Measurements from ENCODE around the gene ARL17B.
"Not testable (repeated sequence)": the region's sequence is repeated elsewhere in the genome, so short reads cannot be mapped to it uniquely, and the experiment has no call there.

The ARL17B gene

GRCh38 chr17:46367520-46367919 lies 6.0 kb upstream of the ARL17B start:
- not testable (repeated sequence) for H3K4me1 ChIP-seq (ENCODE audit: control insufficient read depth, insufficient read depth, low read length); H3K36me3 ChIP-seq (ENCODE audit: insufficient read depth, low read length); H3K9ac ChIP-seq (ENCODE audit: low read depth, low read length); H3K27me3 ChIP-seq (ENCODE audit: control insufficient read depth, insufficient read depth, low read length); H3K4me2 ChIP-seq (ENCODE audit: low read length); H3K9me3 ChIP-seq (replicated peaks; ENCODE audit: low read length); H3K4me3 ChIP-seq (ENCODE audit: low read length)

DNA sequence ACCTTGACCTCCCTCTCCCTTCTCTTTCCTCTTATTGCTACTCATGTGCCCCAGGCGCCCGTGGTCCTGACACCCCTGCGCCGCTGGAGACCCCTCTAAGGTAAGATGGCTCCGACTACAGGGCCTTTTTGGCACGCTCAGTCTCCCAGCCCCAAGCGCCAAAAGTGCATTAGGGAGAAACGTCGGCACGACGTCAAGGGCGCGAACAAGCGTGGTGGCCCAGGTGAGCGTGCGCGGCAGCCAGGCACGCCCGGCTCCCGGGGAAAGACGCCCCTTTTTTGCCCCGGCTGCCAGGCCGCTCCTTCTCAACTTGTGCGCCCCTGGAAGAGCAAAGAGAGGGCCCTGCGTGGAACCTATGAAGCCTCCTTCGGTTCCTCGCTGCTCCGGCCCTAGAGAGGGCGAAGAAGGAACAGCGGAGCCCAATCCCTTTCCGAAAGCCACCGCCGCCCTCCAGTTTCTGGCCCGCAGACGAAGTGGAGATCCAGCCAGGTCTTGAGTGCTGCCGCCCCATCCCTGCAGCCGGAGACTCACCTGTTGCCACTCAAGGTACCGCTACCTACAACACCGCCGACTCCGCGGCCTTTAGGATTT lies 326 bp downstream of the ARL17B start:
- H3K4me2 ChIP-seq (ENCODE audit: low read length); H3K9ac ChIP-seq (ENCODE audit: low read depth, low read length); H3K4me3 ChIP-seq (ENCODE audit: low read length); H3K9me3 ChIP-seq (replicated peaks; ENCODE audit: low read length); H3K27me3 ChIP-seq (ENCODE audit: control insufficient read depth, insufficient read depth, low read length); H3K36me3 ChIP-seq (ENCODE audit: insufficient read depth, low read length); H3K4me1 ChIP-seq (ENCODE audit: control insufficient read depth, insufficient read depth, low read length): not testable (repeated sequence)

DNA sequence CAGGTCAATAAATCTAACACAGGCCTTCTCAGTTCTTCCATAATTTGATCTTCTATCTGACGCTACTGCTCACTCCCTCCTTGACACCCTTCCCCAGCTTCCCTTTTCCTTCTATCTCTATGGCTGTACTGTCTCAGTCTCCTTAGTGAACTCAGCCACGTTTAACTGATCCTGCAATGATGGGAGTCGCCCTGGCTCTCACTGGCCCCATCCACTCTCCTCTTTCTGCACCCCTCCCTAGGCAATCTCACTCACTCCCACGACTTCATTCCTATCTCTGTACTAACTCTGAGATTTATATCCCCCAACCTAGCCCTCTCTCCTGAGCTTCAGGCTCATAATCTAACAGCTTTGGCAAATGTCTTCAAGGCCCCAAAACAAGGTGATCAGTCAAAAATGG lies 7.7 kb downstream of the ARL17B start:
- H3K4me2 ChIP-seq (ENCODE audit: low read length); H3K4me3 ChIP-seq (ENCODE audit: low read length); H3K36me3 ChIP-seq (ENCODE audit: insufficient read depth, low read length); H3K9me3 ChIP-seq (replicated peaks; ENCODE audit: low read length); H3K9ac ChIP-seq (ENCODE audit: low read depth, low read length); H3K4me1 ChIP-seq (ENCODE audit: control insufficient read depth, insufficient read depth, low read length); H3K27me3 ChIP-seq (ENCODE audit: control insufficient read depth, insufficient read depth, low read length): not testable (repeated sequence)

DNA sequence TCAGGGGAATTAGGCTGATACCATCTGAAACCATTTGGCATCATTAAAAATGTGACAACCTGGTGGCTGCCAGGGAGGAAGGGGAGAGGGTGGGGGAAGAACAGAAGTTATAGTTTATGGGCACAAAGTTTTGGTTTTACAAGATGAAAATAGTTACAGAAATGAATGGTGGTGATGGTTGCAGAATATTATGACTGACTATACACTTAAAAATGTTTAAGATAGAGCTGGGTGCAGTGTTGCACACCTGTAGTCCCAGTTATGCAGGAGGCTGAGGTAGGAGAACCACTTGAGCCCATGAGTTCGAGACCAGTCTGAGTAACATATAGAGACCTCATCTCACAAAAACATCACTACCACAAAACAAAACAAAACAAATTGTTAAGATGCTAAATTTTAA lies 12.5 kb downstream of the ARL17B start:
- not testable (repeated sequence) for H3K9me3 ChIP-seq (replicated peaks; ENCODE audit: low read length); H3K9ac ChIP-seq (ENCODE audit: low read depth, low read length); H3K36me3 ChIP-seq (ENCODE audit: insufficient read depth, low read length); H3K4me2 ChIP-seq (ENCODE audit: low read length); H3K4me3 ChIP-seq (ENCODE audit: low read length); H3K27me3 ChIP-seq (ENCODE audit: control insufficient read depth, insufficient read depth, low read length); H3K4me1 ChIP-seq (ENCODE audit: control insufficient read depth, insufficient read depth, low read length)

- H3K27me3 ChIP-seq (ENCODE audit: control insufficient read depth, insufficient read depth, low read length); H3K4me2 ChIP-seq (ENCODE audit: low read length); H3K9me3 ChIP-seq (replicated peaks; ENCODE audit: low read length); H3K36me3 ChIP-seq (ENCODE audit: insufficient read depth, low read length); H3K4me3 ChIP-seq (ENCODE audit: low read length); H3K9ac ChIP-seq (ENCODE audit: low read depth, low read length); H3K4me1 ChIP-seq (ENCODE audit: control insufficient read depth, insufficient read depth, low read length): not testable (repeated sequence)
These were observed 13.2 kb downstream of the ARL17B start for GRCh38 chr17:46348345-46348744.

- H3K4me2 ChIP-seq (ENCODE audit: low read length); H3K4me3 ChIP-seq (ENCODE audit: low read length); H3K36me3 ChIP-seq (ENCODE audit: insufficient read depth, low read length); H3K27me3 ChIP-seq (ENCODE audit: control insufficient read depth, insufficient read depth, low read length); H3K9me3 ChIP-seq (replicated peaks; ENCODE audit: low read length); H3K4me1 ChIP-seq (ENCODE audit: control insufficient read depth, insufficient read depth, low read length); H3K9ac ChIP-seq (ENCODE audit: low read depth, low read length): not testable (repeated sequence)
These were observed 19.4 kb downstream of the ARL17B start for GRCh38 chr17:46342131-46342530.

- not testable (repeated sequence) for H3K36me3 ChIP-seq (ENCODE audit: insufficient read depth, low read length); H3K9ac ChIP-seq (ENCODE audit: low read depth, low read length); H3K4me3 ChIP-seq (ENCODE audit: low read length); H3K27me3 ChIP-seq (ENCODE audit: control insufficient read depth, insufficient read depth, low read length); H3K4me1 ChIP-seq (ENCODE audit: control insufficient read depth, insufficient read depth, low read length); H3K4me2 ChIP-seq (ENCODE audit: low read length); H3K9me3 ChIP-seq (replicated peaks; ENCODE audit: low read length)
These were observed 20.3 kb downstream of the ARL17B start for GRCh38 chr17:46341220-46341619.

GRCh38 chr17:46294831-46295230 lies 66.7 kb downstream of the ARL17B start, which contains the start of gene LRRC37A:
TSS of gene LRRC37A (plus strand) at chr17:46295131. CDS start at chr17:46295134, 3 bp downstream.
- not testable (repeated sequence) for H3K9ac ChIP-seq (ENCODE audit: low read depth, low read length); H3K27me3 ChIP-seq (ENCODE audit: control insufficient read depth, insufficient read depth, low read length); H3K4me1 ChIP-seq (ENCODE audit: control insufficient read depth, insufficient read depth, low read length); H3K4me3 ChIP-seq (ENCODE audit: low read length); H3K4me2 ChIP-seq (ENCODE audit: low read length); H3K36me3 ChIP-seq (ENCODE audit: insufficient read depth, low read length); H3K9me3 ChIP-seq (replicated peaks; ENCODE audit: low read length)

- H3K9ac ChIP-seq (ENCODE audit: low read depth, low read length); H3K4me3 ChIP-seq (ENCODE audit: low read length); H3K4me1 ChIP-seq (ENCODE audit: control insufficient read depth, insufficient read depth, low read length); H3K9me3 ChIP-seq (replicated peaks; ENCODE audit: low read length); H3K4me2 ChIP-seq (ENCODE audit: low read length); H3K27me3 ChIP-seq (ENCODE audit: control insufficient read depth, insufficient read depth, low read length); H3K36me3 ChIP-seq (ENCODE audit: insufficient read depth, low read length): not testable (repeated sequence)
These were observed 69.9 kb downstream of the ARL17B start for GRCh38 chr17:46291618-46292017.

DNA sequence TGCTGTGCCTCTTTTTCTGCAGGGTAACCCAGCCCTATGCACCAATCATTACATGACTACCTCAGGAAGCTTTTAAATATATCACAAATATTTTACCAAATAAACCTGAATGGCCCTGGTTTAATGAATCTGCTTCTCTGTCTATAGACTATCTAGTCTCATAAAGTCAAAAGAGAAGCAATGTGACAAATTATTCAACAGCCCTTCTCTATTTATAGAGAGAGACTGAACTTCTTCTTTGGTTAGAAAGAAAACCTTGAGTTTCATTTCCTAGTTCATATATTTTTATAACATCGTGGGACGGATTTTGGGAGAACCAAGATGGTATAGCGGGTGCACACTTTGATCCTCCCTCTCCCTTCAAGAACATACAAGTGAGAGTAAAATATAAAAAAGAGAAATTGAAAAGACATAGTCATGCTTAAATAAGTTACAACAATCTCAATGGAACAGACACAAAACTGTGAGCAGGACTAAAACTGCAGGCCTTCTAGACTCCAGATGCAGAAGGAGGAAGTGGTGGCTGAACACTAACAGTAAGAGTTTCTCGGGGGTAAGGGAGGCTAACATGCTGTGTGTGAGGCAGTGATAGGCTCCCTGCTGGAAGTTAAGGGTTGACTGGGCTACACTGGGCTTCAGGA lies 70.5 kb downstream of the ARL17B start:
- not testable (repeated sequence) for H3K9ac ChIP-seq (ENCODE audit: low read depth, low read length); H3K4me3 ChIP-seq (ENCODE audit: low read length); H3K36me3 ChIP-seq (ENCODE audit: insufficient read depth, low read length)

GRCh38 chr17:46287587-46287986 lies 74.0 kb downstream of the ARL17B start:
- not testable (repeated sequence) for H3K4me2 ChIP-seq (ENCODE audit: low read length); H3K4me3 ChIP-seq (ENCODE audit: low read length); H3K4me1 ChIP-seq (ENCODE audit: control insufficient read depth, insufficient read depth, low read length); H3K27me3 ChIP-seq (ENCODE audit: control insufficient read depth, insufficient read depth, low read length); H3K36me3 ChIP-seq (ENCODE audit: insufficient read depth, low read length); H3K9me3 ChIP-seq (replicated peaks; ENCODE audit: low read length); H3K9ac ChIP-seq (ENCODE audit: low read depth, low read length)

More for the DNA sequence above, 70.5 kb downstream of the ARL17B start:
- H3K4me2 ChIP-seq (ENCODE audit: low read length); H3K4me1 ChIP-seq (ENCODE audit: control insufficient read depth, insufficient read depth, low read length); H3K9me3 ChIP-seq (replicated peaks; ENCODE audit: low read length); H3K27me3 ChIP-seq (ENCODE audit: control insufficient read depth, insufficient read depth, low read length): not testable (repeated sequence)

- not testable (repeated sequence) for H3K36me3 ChIP-seq (ENCODE audit: insufficient read depth, low read length); H3K4me3 ChIP-seq (ENCODE audit: low read length)
- H3K4me2 ChIP-seq (ENCODE audit: low read length) = peak overlapping the region; percentile 45
These were observed 74.8 kb downstream of the ARL17B start for GRCh38 chr17:46286764-46287221.

More at GRCh38 chr17:46286764-46287221, 74.8 kb downstream of the ARL17B start:
- H3K9me3 ChIP-seq (replicated peaks; ENCODE audit: low read length); H3K4me1 ChIP-seq (ENCODE audit: control insufficient read depth, insufficient read depth, low read length); H3K27me3 ChIP-seq (ENCODE audit: control insufficient read depth, insufficient read depth, low read length); H3K9ac ChIP-seq (ENCODE audit: low read depth, low read length): not testable (repeated sequence)

Measured in skeletal muscle satellite cell (primary cell).